Measurements from ENCODE around the gene CDKN1B. TPM values are rescaled to one million over a fixed set of nuclear protein-coding genes. Genes with fewer than 3 reads are reported as not detected.
A peak's percentile ranks its signal among the peaks of the same experiment; 100 is the strongest.

CDKN1B gene
- total RNA-seq, 1 experiment from 2014 or later, result 27.7 TPM

GRCh38 chr12:12718853-12719252 lies 1.7 kb downstream of the CDKN1B start:
- H3K4me3 Mint-ChIP-seq, result peak overlapping the region; percentile 94
- H4K91ac ChIP-seq (ENCODE audit: insufficient read length, low read depth, low read length), result no peak overlapping the region
- no peak for DNase-seq
- no peaks in the 10 kb centered on the region for H3K27me3 ChIP-seq (ENCODE audit: insufficient read depth, low read length)
- TF ChIP-seq, protein P1, sequence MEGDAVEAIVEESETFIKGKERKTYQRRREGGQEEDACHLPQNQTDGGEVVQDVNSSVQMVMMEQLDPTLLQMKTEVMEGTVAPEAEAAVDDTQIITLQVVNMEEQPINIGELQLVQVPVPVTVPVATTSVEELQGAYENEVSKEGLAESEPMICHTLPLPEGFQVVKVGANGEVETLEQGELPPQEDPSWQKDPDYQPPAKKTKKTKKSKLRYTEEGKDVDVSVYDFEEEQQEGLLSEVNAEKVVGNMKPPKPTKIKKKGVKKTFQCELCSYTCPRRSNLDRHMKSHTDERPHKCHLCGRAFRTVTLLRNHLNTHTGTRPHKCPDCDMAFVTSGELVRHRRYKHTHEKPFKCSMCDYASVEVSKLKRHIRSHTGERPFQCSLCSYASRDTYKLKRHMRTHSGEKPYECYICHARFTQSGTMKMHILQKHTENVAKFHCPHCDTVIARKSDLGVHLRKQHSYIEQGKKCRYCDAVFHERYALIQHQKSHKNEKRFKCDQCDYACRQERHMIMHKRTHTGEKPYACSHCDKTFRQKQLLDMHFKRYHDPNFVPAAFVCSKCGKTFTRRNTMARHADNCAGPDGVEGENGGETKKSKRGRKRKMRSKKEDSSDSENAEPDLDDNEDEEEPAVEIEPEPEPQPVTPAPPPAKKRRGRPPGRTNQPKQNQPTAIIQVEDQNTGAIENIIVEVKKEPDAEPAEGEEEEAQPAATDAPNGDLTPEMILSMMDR (conservative IDR thresholded peaks at IDR 0.05), result no peak
- no peak overlapping the region for H4K5ac ChIP-seq (ENCODE audit: insufficient read length, low read depth, low read length)
- H2BK15ac ChIP-seq (ENCODE audit: low read depth, low read length), result no peak overlapping the region
- no peak overlapping the region for H2BK120ac ChIP-seq (ENCODE audit: low read depth, low read length, poor library complexity, severe bottlenecking)
- H3K79me1 ChIP-seq (ENCODE audit: insufficient read depth, low read depth, low read length, poor library complexity, severe bottlenecking), result no peaks in the 10 kb centered on the region
- no peaks in the 10 kb centered on the region for H3K9me3 ChIP-seq (ENCODE audit: control insufficient read depth, low read depth, low read length)
- peaks cover 15 to 38% (median 34%) of the 10 kb centered on the region in 3 experiments; a peak in 6 of 7 replicates for H3K36me3 Mint-ChIP-seq (ENCODE audit: insufficient read depth in 1 of 3, low read depth in 3 of 3)
- H3K4me1 ChIP-seq (ENCODE audit: insufficient read depth, low read length), result peaks cover 7% of the 10 kb centered on the region
- peak overlapping the region; percentile 33 for H3K9ac ChIP-seq (ENCODE audit: extremely low read depth, insufficient read length, low read length)
- H3K27me3 Mint-ChIP-seq (ENCODE audit: low read depth), result peaks cover 7% of the 10 kb centered on the region
- no peak overlapping the region for H3K23ac ChIP-seq (ENCODE audit: insufficient read length, low read depth, low read length)
- H3K79me2 ChIP-seq (ENCODE audit: insufficient read depth, low read length), result peaks cover 4% of the 10 kb centered on the region; the same call in 1 of the 2 replicates
- no peak overlapping the region for H3K56ac ChIP-seq (ENCODE audit: insufficient read length, low read depth, low read length)
- H3K14ac ChIP-seq (ENCODE audit: insufficient read depth, low read length), result no peak overlapping the region
- H3K18ac ChIP-seq (ENCODE audit: insufficient read length, low read depth, low read length), result no peak overlapping the region
- H4K20me1 ChIP-seq (ENCODE audit: control insufficient read depth, insufficient read depth, insufficient read length), result no peaks in the 10 kb centered on the region
- H2AFZ ChIP-seq (ENCODE audit: low read length), result no peak overlapping the region
- WGBS (ENCODE audit: extremely low coverage, insufficient read length, low lambda C conversion rate), result no CpG with 5 or more reads among the region's 14 CpGs
- peaks cover 51 to 64% of the 10 kb centered on the region in 2 experiments for H3K4me1 Mint-ChIP-seq
- H3K4me2 ChIP-seq (ENCODE audit: insufficient read depth, insufficient read length, low read length), result peak overlapping the region; percentile 90
- H2BK12ac ChIP-seq (ENCODE audit: insufficient read length, low read depth, low read length), result no peak overlapping the region
- H3K27ac ChIP-seq (ENCODE audit: insufficient read length, low read depth, low read length), result no peak overlapping the region
- H4K8ac ChIP-seq (replicated peaks; ENCODE audit: insufficient read length, low read depth, low read length), result no peak overlapping the region
- no peak overlapping the region for H2BK5ac ChIP-seq (ENCODE audit: insufficient read length, low read length)
- no peak overlapping the region for H3T11ph ChIP-seq (ENCODE audit: low read length)
- no peak overlapping the region for H3K27ac Mint-ChIP-seq
- no peaks in the 10 kb centered on the region for H3K9me3 Mint-ChIP-seq
- no peak overlapping the region for H2BK20ac ChIP-seq (ENCODE audit: low read depth, low read length, poor library complexity, severe bottlenecking)
- no peak overlapping the region for H3K4ac ChIP-seq (ENCODE audit: low read depth, low read length)
- H2AK5ac ChIP-seq (ENCODE audit: insufficient read length, low read length), result no peak overlapping the region
- peaks cover 19% of the 10 kb centered on the region for H3K23me2 ChIP-seq (ENCODE audit: insufficient read length, low read depth, low read length, poor library complexity, severe bottlenecking)

Measured in H9 (cell line).